Activated CD8-positive, alpha-beta memory T cell treated with anti-CD3 and anti-CD28 coated beads, Interleukin-2, amount 50 U/mL, for 48 hours (primary cell): ENCODE results near the gene ASTL.
A peak's percentile ranks its signal among the peaks of the same experiment; 100 is the strongest.
"Not testable (repeated sequence)": the region's sequence is repeated elsewhere in the genome, so short reads cannot be mapped to it uniquely, and the experiment has no call there.

ENCODE experiments used
- DNase-seq: peaks from one replicate; pipeline ENCODE4 v3.0.0-alpha.2; 2020

Gene ASTL

GRCh38 chr2:96145036-96145847 is 6.9 kb upstream of the ASTL start, which contains the start of gene DUSP2:
Gene DUSP2 (minus strand): TSS chr2:96145440. CDS start chr2:96145354, 86 bp downstream.
- peak; percentile 98 for DNase-seq

GRCh38 chr2:96144481-96145035 is 6.3 kb upstream of the ASTL start:
- DNase-seq, result peak; percentile 80

GRCh38 chr2:96143848-96144480 is 5.7 kb upstream of the ASTL start:
- peak; percentile 80 for DNase-seq

GRCh38 chr2:96143231-96143847 is 5.0 kb upstream of the ASTL start:
- no peak for DNase-seq

GRCh38 chr2:96142217-96143113 is 4.2 kb upstream of the ASTL start:
- peak; percentile 94 for DNase-seq

- not testable (repeated sequence) for DNase-seq
Observed at GRCh38 chr2:96141624-96141967, 3.3 kb upstream of the ASTL start.

- no peak for DNase-seq
Observed at GRCh38 chr2:96140941-96141623, 2.8 kb upstream of the ASTL start.

GRCh38 chr2:96139181-96139758 is 968 bp upstream of the ASTL start:
- no peak for DNase-seq

- DNase-seq, result no peak
Observed at GRCh38 chr2:96137321-96138178, 752 bp downstream of the ASTL start.

- DNase-seq, result no peak
Observed at GRCh38 chr2:96136129-96136720, 2.1 kb downstream of the ASTL start.

GRCh38 chr2:96135621-96136020 is 2.7 kb downstream of the ASTL start:
- DNase-seq, result no peak

GRCh38 chr2:96135171-96135570 is 3.1 kb downstream of the ASTL start:
- DNase-seq, result no peak

- DNase-seq, result no peak
Observed at GRCh38 chr2:96134421-96134820, 3.9 kb downstream of the ASTL start.

GRCh38 chr2:96131813-96132745 is 6.2 kb downstream of the ASTL start:
- no peak for DNase-seq

- DNase-seq, result no peak
Observed at GRCh38 chr2:96131152-96131812, 7.0 kb downstream of the ASTL start.

- DNase-seq, result no peak
Observed at GRCh38 chr2:96130483-96130882, 7.8 kb downstream of the ASTL start.

- no peak for DNase-seq
Observed at GRCh38 chr2:96129528-96130120, 8.7 kb downstream of the ASTL start.

- DNase-seq, result no peak
Observed at GRCh38 chr2:96128456-96128855, 9.8 kb downstream of the ASTL start.
